Endodermal cell (in vitro differentiated cells): ENCODE measurements around the gene SATB2. TPM values are rescaled to one million over a fixed set of nuclear protein-coding genes. Genes with fewer than 3 reads are reported as not detected.
A peak's percentile ranks its signal among the peaks of the same experiment; 100 is the strongest.

Experiments used
- DNase-seq: peaks from one replicate; pipeline ENCODE4 v3.0.0-alpha.2; 2017
- H3K27ac ChIP-seq: 2 replicates; pipeline ENCODE4 v1.5.1; 2013; ENCODE audit warnings: mild to moderate bottlenecking, low read depth, low read length, moderate library complexity
- H3K27me3 ChIP-seq: 2 replicates; pipeline ENCODE4 v1.6.1; 2013; ENCODE audit warnings: mild to moderate bottlenecking, low read length, moderate library complexity; ENCODE audit not compliant: insufficient read depth, control insufficient read depth, poor library complexity, severe bottlenecking
- H3K36me3 ChIP-seq: 2 replicates; pipeline ENCODE4 v1.7.0; 2013; ENCODE audit warnings: mild to moderate bottlenecking, low read length, moderate library complexity; ENCODE audit not compliant: control insufficient read depth, insufficient read depth
- H3K4me1 ChIP-seq: one replicate; pipeline ENCODE4 v1.7.0; 2013; ENCODE audit warnings: low read length; ENCODE audit not compliant: control insufficient read depth, insufficient read depth
- H3K4me3 ChIP-seq: 2 replicates; pipeline ENCODE4 v1.5.1; 2013; ENCODE audit warnings: mild to moderate bottlenecking, low read length, moderate library complexity
- H3K9ac ChIP-seq: 2 replicates; pipeline ENCODE4 v1.6.1; 2013; ENCODE audit warnings: mild to moderate bottlenecking, low read length, moderate library complexity; ENCODE audit not compliant: poor library complexity, severe bottlenecking; ENCODE audit errors: extremely low read depth
- H3K9me3 ChIP-seq: 2 replicates; pipeline ENCODE4 v1.6.1; 2013; ENCODE audit warnings: mild to moderate bottlenecking, low read length, moderate library complexity; ENCODE audit not compliant: control insufficient read depth
- H3K27ac Mint-ChIP-seq: 2 replicates; pipeline ENCODE4 v1.8.0; 2020; ENCODE audit warnings: mixed read lengths
- H3K27me3 Mint-ChIP-seq: 2 replicates; pipeline ENCODE4 v1.8.0; 2021; ENCODE audit warnings: mild to moderate bottlenecking, mixed read lengths; ENCODE audit not compliant: insufficient read depth
- H3K36me3 Mint-ChIP-seq: 2 replicates; pipeline ENCODE4 v1.8.0; 2020; ENCODE audit warnings: low read depth, mixed read lengths
- H3K4me1 Mint-ChIP-seq: 2 replicates; pipeline ENCODE4 v1.8.0; 2020; ENCODE audit warnings: mixed read lengths
- H3K4me3 Mint-ChIP-seq: 2 replicates; pipeline ENCODE4 v1.8.0; 2020; ENCODE audit warnings: mild to moderate bottlenecking, moderate library complexity, mixed read lengths
- H3K9me3 Mint-ChIP-seq: 2 replicates; pipeline ENCODE4 v1.8.0; 2020; ENCODE audit warnings: mild to moderate bottlenecking, mixed read lengths
- WGBS, 2 experiments: methylation state at CpG; one replicate each; pipeline versions ENCODE4 v1.1.5 to v1.1.7; 2013; ENCODE audit warnings: missing lambda C conversion rate in 2 of 2, mixed read lengths in 1 of 2; ENCODE audit not compliant: insufficient coverage in 1 of 2, insufficient read length in 1 of 2; 5-methylcytosine and 5-hydroxymethylcytosine counted together
- total RNA-seq, 2 donors: library from RNA; stranded (reverse); fragmentation: NEBNext Ultra II Directional in 1 of 2; extraction: Animal tissue kit (Norgen Biotek cat#: 25700) in 1 of 2; gene quantifications; 2 replicates in 1 of 2; 3 replicates in 1 of 2; pipeline ENCODE4 v1.2.1, GENCODE V29; 2021
- TF ChIP-seq, protein P1 (sequence below): fragments of 200-600 bp; sonication (generic); conservative IDR thresholded peaks from 2 replicates; pipeline ENCODE4 v1.5.0; 2021; ENCODE audit warnings: antibody characterized with exemption, mild to moderate bottlenecking

Gene SATB2
- total RNA-seq, 2 donors from 2014 or later, result 2.4 to 3.0 TPM

DNA sequence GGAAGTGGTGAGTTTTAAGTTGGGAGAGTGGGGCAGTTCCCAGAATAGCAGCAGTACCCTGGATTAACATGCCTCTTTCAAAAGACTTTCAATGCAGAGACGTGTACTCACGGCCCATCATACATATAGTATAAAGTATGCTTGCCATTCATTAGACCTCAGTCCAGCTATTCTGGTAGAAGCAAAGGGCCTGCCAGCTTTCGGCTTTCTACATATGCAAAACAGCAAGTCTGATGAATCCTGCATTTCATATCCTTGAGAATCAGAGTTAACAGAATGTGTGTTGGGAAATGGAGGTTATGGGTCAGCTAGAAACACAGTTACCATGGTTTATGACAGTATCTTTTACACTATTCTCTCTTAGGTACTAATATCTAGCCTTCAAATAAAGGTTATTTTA lies 27.5 kb downstream of the SATB2 start:
- Histone ChIP-seq H3K27ac (no peak overlapping the region), H3K9ac (no peak overlapping the region), H3K36me3 (no peaks in the 10 kb centered on the region), H3K4me1 (peaks cover 5% of the 10 kb centered on the region), H3K4me3 (no peak overlapping the region), H3K9me3 (no peaks in the 10 kb centered on the region), H3K27me3 (no peaks in the 10 kb centered on the region)
- Mint-ChIP-seq H3K27me3 (no peaks in the 10 kb centered on the region), H3K9me3 (no peaks in the 10 kb centered on the region), H3K36me3 (no peaks in the 10 kb centered on the region), H3K4me3 (no peak overlapping the region), H3K4me1 (peaks cover 14% of the 10 kb centered on the region), H3K27ac (no peak overlapping the region)
- WGBS, 2 experiments, result 61 to 89% methylated on average over 2 to 3 of the region's 3 CpGs
- TF ChIP-seq, protein P1, sequence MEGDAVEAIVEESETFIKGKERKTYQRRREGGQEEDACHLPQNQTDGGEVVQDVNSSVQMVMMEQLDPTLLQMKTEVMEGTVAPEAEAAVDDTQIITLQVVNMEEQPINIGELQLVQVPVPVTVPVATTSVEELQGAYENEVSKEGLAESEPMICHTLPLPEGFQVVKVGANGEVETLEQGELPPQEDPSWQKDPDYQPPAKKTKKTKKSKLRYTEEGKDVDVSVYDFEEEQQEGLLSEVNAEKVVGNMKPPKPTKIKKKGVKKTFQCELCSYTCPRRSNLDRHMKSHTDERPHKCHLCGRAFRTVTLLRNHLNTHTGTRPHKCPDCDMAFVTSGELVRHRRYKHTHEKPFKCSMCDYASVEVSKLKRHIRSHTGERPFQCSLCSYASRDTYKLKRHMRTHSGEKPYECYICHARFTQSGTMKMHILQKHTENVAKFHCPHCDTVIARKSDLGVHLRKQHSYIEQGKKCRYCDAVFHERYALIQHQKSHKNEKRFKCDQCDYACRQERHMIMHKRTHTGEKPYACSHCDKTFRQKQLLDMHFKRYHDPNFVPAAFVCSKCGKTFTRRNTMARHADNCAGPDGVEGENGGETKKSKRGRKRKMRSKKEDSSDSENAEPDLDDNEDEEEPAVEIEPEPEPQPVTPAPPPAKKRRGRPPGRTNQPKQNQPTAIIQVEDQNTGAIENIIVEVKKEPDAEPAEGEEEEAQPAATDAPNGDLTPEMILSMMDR, result no peak
- DNase-seq, result no peak

DNA sequence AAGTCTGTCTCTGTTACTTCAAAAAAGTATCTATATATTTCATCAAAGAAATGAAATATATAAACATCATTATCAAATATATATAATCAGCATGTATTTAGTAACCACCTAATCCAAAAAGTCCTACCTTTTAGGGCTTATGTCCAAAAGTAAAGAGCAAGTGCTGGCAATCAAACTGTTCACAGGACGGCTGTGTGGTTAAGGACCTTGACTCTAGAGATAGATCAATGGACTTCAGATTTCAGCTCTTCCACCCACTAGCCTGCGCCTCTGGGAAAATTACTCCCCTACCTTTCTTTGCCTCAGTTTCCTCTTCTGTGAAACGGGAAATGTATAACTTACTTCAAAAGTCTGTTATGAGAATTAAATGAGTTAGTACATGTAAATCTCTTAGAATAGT lies 29.4 kb downstream of the SATB2 start:
- no peak overlapping the region for H3K4me3 ChIP-seq
- no peaks in the 10 kb centered on the region for H3K9me3 ChIP-seq
- Mint-ChIP-seq H3K9me3 (no peaks in the 10 kb centered on the region), H3K27ac (no peak overlapping the region), H3K36me3 (no peaks in the 10 kb centered on the region), H3K4me1 (peaks cover 19% of the 10 kb centered on the region), H3K27me3 (peaks cover 7% of the 10 kb centered on the region), H3K4me3 (no peak overlapping the region)
- 67 to 96% methylated on average over 1 to 2 of the region's 3 CpGs for WGBS, 2 experiments
- H3K9ac ChIP-seq, result no peak overlapping the region
- DNase-seq, result no peak
- H3K27ac ChIP-seq, result no peak overlapping the region
- no peaks in the 10 kb centered on the region for H3K36me3 ChIP-seq
- no peaks in the 10 kb centered on the region for H3K27me3 ChIP-seq
- peaks cover 5% of the 10 kb centered on the region for H3K4me1 ChIP-seq
- TF ChIP-seq, protein P1, result no peak

- TF ChIP-seq, protein P1, result no peak
- Histone ChIP-seq H3K4me3 (no peak overlapping the region), H3K27me3 (peaks cover 2% of the 10 kb centered on the region), H3K36me3 (no peaks in the 10 kb centered on the region), H3K27ac (no peak overlapping the region), H3K4me1 (no peaks in the 10 kb centered on the region), H3K9ac (no peak overlapping the region), H3K9me3 (no peaks in the 10 kb centered on the region)
- peaks cover 11% of the 10 kb centered on the region for H3K4me1 Mint-ChIP-seq
- H3K27ac Mint-ChIP-seq, result no peak overlapping the region
- no peaks in the 10 kb centered on the region for H3K9me3 Mint-ChIP-seq
- H3K4me3 Mint-ChIP-seq, result no peak overlapping the region
- 34 to 55% methylated on average over 1 to 4 of the region's 4 CpGs for WGBS, 2 experiments
- no peaks in the 10 kb centered on the region for H3K36me3 Mint-ChIP-seq
- H3K27me3 Mint-ChIP-seq, result peaks cover 18% of the 10 kb centered on the region
- DNase-seq, result peak; percentile 51
Measured at GRCh38 chr2:199424160-199424559, 33.6 kb downstream of the SATB2 start.
